H9 (cell line): ENCODE results near the gene MOXD1. TPM values are rescaled to one million over a fixed set of nuclear protein-coding genes. Genes with fewer than 3 reads are reported as not detected.

Experiments used
- DNase-seq: peaks from one replicate; pipeline ENCODE4 v3.0.0-alpha.2; 2017
- H2AFZ ChIP-seq: one replicate; pipeline ENCODE4 v1.6.1; 2013; ENCODE audit warnings: mild to moderate bottlenecking, low read length, control low read depth, moderate library complexity
- H2AK5ac ChIP-seq: 2 replicates; pipeline ENCODE4 v1.6.1; 2013; ENCODE audit warnings: low read length, control low read depth, mixed read lengths; ENCODE audit not compliant: insufficient read length
- H2BK120ac ChIP-seq: one replicate; pipeline ENCODE4 v1.6.1; 2013; ENCODE audit warnings: low read depth, mild to moderate bottlenecking, low read length, control low read depth, inconsistent platforms; ENCODE audit not compliant: poor library complexity, severe bottlenecking
- H2BK12ac ChIP-seq: 2 replicates; pipeline ENCODE4 v1.6.1; 2013; ENCODE audit warnings: low read length, control low read depth, mixed read lengths, low read depth; ENCODE audit not compliant: insufficient read length
- H2BK15ac ChIP-seq: 2 replicates; pipeline ENCODE4 v1.6.1; 2013; ENCODE audit warnings: low read depth, low read length, control low read depth
- H2BK20ac ChIP-seq: one replicate; pipeline ENCODE4 v1.6.1; 2013; ENCODE audit warnings: low read depth, mild to moderate bottlenecking, low read length, control low read depth, inconsistent platforms; ENCODE audit not compliant: poor library complexity, severe bottlenecking
- H2BK5ac ChIP-seq: 2 replicates; pipeline ENCODE4 v1.6.1; 2013; ENCODE audit warnings: low read length, control low read depth, mixed read lengths; ENCODE audit not compliant: insufficient read length
- H3K14ac ChIP-seq: 2 replicates; pipeline ENCODE4 v1.6.1; 2013; ENCODE audit warnings: low read length, control low read depth; ENCODE audit not compliant: insufficient read depth
- H3K18ac ChIP-seq: 2 replicates; pipeline ENCODE4 v1.6.1; 2013; ENCODE audit warnings: low read depth, mild to moderate bottlenecking, mixed read lengths, low read length, control low read depth; ENCODE audit not compliant: insufficient read length
- H3K23ac ChIP-seq: 2 replicates; pipeline ENCODE4 v1.6.1; 2013; ENCODE audit warnings: low read length, control low read depth, mixed read lengths, low read depth; ENCODE audit not compliant: insufficient read length
- H3K23me2 ChIP-seq: 2 replicates; pipeline ENCODE4 v1.6.1; 2013; ENCODE audit warnings: low read depth, mild to moderate bottlenecking, mixed read lengths, low read length, control low read depth; ENCODE audit not compliant: insufficient read length, poor library complexity, severe bottlenecking
- H3K27ac ChIP-seq: 2 replicates; pipeline ENCODE4 v1.5.1; 2013; ENCODE audit warnings: low read length, control low read depth, mixed read lengths, low read depth; ENCODE audit not compliant: insufficient read length
- H3K27me3 ChIP-seq: 2 replicates; pipeline ENCODE4 v1.6.1; 2013; ENCODE audit warnings: low read length, control low read depth, inconsistent platforms; ENCODE audit not compliant: insufficient read depth
- H3K4ac ChIP-seq: 2 replicates; pipeline ENCODE4 v1.6.1; 2013; ENCODE audit warnings: low read depth, mild to moderate bottlenecking, control low read depth, inconsistent platforms, low read length, moderate library complexity
- H3K4me1 ChIP-seq: 2 replicates; pipeline ENCODE4 v1.6.1; 2013; ENCODE audit warnings: low read length, control low read depth, inconsistent platforms; ENCODE audit not compliant: insufficient read depth
- H3K4me2 ChIP-seq: 2 replicates; pipeline ENCODE4 v1.6.1; 2013; ENCODE audit warnings: low read length, control low read depth, mixed read lengths; ENCODE audit not compliant: insufficient read length, insufficient read depth
- H3K56ac ChIP-seq: 2 replicates; pipeline ENCODE4 v1.6.1; 2013; ENCODE audit warnings: low read depth, mild to moderate bottlenecking, mixed read lengths, low read length, control low read depth; ENCODE audit not compliant: insufficient read length
- H3K79me1 ChIP-seq: 2 replicates; pipeline ENCODE4 v1.6.1; 2013; ENCODE audit warnings: low read depth, mild to moderate bottlenecking, moderate library complexity, low read length, control low read depth, inconsistent platforms; ENCODE audit not compliant: insufficient read depth, poor library complexity, severe bottlenecking
- H3K79me2 ChIP-seq: 2 replicates; pipeline ENCODE4 v1.6.1; 2013; ENCODE audit warnings: low read length, control low read depth, inconsistent platforms; ENCODE audit not compliant: insufficient read depth
- H3K9ac ChIP-seq: 2 replicates; pipeline ENCODE4 v1.6.1; 2013; ENCODE audit warnings: low read length, control low read depth, mixed read lengths; ENCODE audit not compliant: insufficient read length; ENCODE audit errors: extremely low read depth
- H3K9me3 ChIP-seq: one replicate; pipeline ENCODE4 v1.6.1; 2013; ENCODE audit warnings: low read depth, low read length, inconsistent platforms; ENCODE audit not compliant: control insufficient read depth
- H3T11ph ChIP-seq: one replicate; pipeline ENCODE4 v1.6.1; 2013; ENCODE audit warnings: mild to moderate bottlenecking, low read length, control low read depth, inconsistent platforms
- H4K20me1 ChIP-seq: one replicate; pipeline ENCODE4 v1.6.1; 2013; ENCODE audit not compliant: control insufficient read depth, insufficient read length, insufficient read depth
- H4K5ac ChIP-seq: 2 replicates; pipeline ENCODE4 v1.6.1; 2013; ENCODE audit warnings: low read depth, mild to moderate bottlenecking, mixed read lengths, low read length, control low read depth; ENCODE audit not compliant: insufficient read length
- H4K8ac ChIP-seq: replicated peaks from 2 replicates; pipeline ENCODE4 v1.6.1; 2013; ENCODE audit warnings: low read length, control low read depth, mixed read lengths, low read depth; ENCODE audit not compliant: insufficient read length
- H4K91ac ChIP-seq: 2 replicates; pipeline ENCODE4 v1.6.1; 2013; ENCODE audit warnings: low read depth, mild to moderate bottlenecking, moderate library complexity, mixed read lengths, low read length, control low read depth; ENCODE audit not compliant: insufficient read length
- H3K27ac Mint-ChIP-seq, 3 experiments: 2 replicates in 2 of 3; 3 replicates in 1 of 3; pipeline ENCODE4 v1.8.0; 2020 to 2021; ENCODE audit warnings: mixed read lengths in 3 of 3, mild to moderate bottlenecking in 1 of 3, moderate library complexity in 1 of 3
- H3K27me3 Mint-ChIP-seq: 2 replicates; pipeline ENCODE4 v1.8.0; 2021; ENCODE audit warnings: low read depth, mild to moderate bottlenecking, moderate library complexity, mixed read lengths
- H3K36me3 Mint-ChIP-seq, 3 experiments: 2 replicates in 2 of 3; 3 replicates in 1 of 3; pipeline ENCODE4 v1.8.0; 2020 to 2021; ENCODE audit warnings: low read depth in 3 of 3, mixed read lengths in 3 of 3; ENCODE audit not compliant: insufficient read depth in 1 of 3
- H3K4me1 Mint-ChIP-seq, 2 experiments: 2 replicates each; pipeline ENCODE4 v1.8.0; 2020; ENCODE audit warnings: mixed read lengths in 2 of 2
- H3K4me3 Mint-ChIP-seq, 2 experiments: 2 replicates in 1 of 2; 3 replicates in 1 of 2; pipeline ENCODE4 v1.8.0; 2020 to 2021; ENCODE audit warnings: mild to moderate bottlenecking in 2 of 2, mixed read lengths in 2 of 2, moderate library complexity in 1 of 2
- H3K9me3 Mint-ChIP-seq, 2 experiments: 2 replicates in 1 of 2; 3 replicates in 1 of 2; pipeline ENCODE4 v1.8.0; 2020; ENCODE audit warnings: mild to moderate bottlenecking in 2 of 2, mixed read lengths in 2 of 2, moderate library complexity in 1 of 2
- CTCF ChIP-seq: fragments of 200-600 bp; sonication (generic); conservative IDR thresholded peaks from 3 replicates; pipeline ENCODE4 v1.8.0; 2021; ENCODE audit warnings: antibody characterized with exemption, mild to moderate bottlenecking
- WGBS: extraction: QIAGEN DNeasy Blood & Tissue Kit; methylation state at CpG from one replicate; pipeline ENCODE4 v1.1.7; 2013; ENCODE audit warnings: missing lambda C conversion rate, low lambda C conversion rate, mixed read lengths; ENCODE audit not compliant: insufficient read length; ENCODE audit errors: extremely low coverage; 5-methylcytosine and 5-hydroxymethylcytosine counted together
- total RNA-seq: library from RNA; stranded (reverse); gene quantifications from 2 replicates; pipeline ENCODE4 v1.2.1, GENCODE V29; 2021

Gene MOXD1
- total RNA-seq, 1 experiment from 2014 or later = 2.3 TPM

- peaks cover 21% of the 10 kb centered on the region for H3K27me3 ChIP-seq
- H3K79me2 ChIP-seq = no peaks in the 10 kb centered on the region
- Mint-ChIP-seq H3K27me3 (peaks cover 79% of the 10 kb centered on the region), H3K4me1 (peaks cover 8 to 20% of the 10 kb centered on the region in 2 experiments; a peak in 2 of 4 replicates), H3K36me3 (peaks cover 0 to under 1% (median 0%) of the 10 kb centered on the region in 3 experiments; a peak in 1 of 7 replicates), H3K9me3 (peaks cover 0 to under 1% of the 10 kb centered on the region in 2 experiments; a peak in 1 of 5 replicates), H3K27ac (no peak overlapping the region), H3K4me3 (peak overlapping the region; percentile 75 to 88)
- H4K91ac ChIP-seq = no peak overlapping the region
- H3T11ph ChIP-seq = no peak overlapping the region
- peaks cover 12% of the 10 kb centered on the region for H3K23me2 ChIP-seq
- no peak overlapping the region for H2AFZ ChIP-seq
- H3K4ac ChIP-seq = no peak overlapping the region
- no peak overlapping the region for H2BK120ac ChIP-seq
- no peak overlapping the region for H4K8ac ChIP-seq
- H3K56ac ChIP-seq = no peak overlapping the region
- no peak overlapping the region for H2BK15ac ChIP-seq
- no peak overlapping the region for H3K14ac ChIP-seq
- H3K79me1 ChIP-seq = no peaks in the 10 kb centered on the region
- H3K4me2 ChIP-seq = peak overlapping the region; percentile 98
- WGBS = no CpG with 5 or more reads among the region's 11 CpGs
- TF ChIP-seq CTCF = no peak
- no peaks in the 10 kb centered on the region for H3K9me3 ChIP-seq
- H2AK5ac ChIP-seq = no peak overlapping the region
- H2BK12ac ChIP-seq = no peak overlapping the region
- H3K18ac ChIP-seq = no peak overlapping the region
- H3K9ac ChIP-seq = no peak overlapping the region
- H4K5ac ChIP-seq = no peak overlapping the region
- DNase-seq = no peak
- no peaks in the 10 kb centered on the region for H4K20me1 ChIP-seq
- no peak overlapping the region for H2BK20ac ChIP-seq
- no peaks in the 10 kb centered on the region; the same call in 1 of the 2 replicates for H3K4me1 ChIP-seq
- H2BK5ac ChIP-seq = no peak overlapping the region
- no peak overlapping the region for H3K27ac ChIP-seq
- H3K23ac ChIP-seq = no peak overlapping the region
Measured at GRCh38 chr6:132400555-132400882, 756 bp downstream of the MOXD1 start.
